K562 (cell line): ENCODE measurements around the gene AQP2. TPM values are rescaled to one million over a fixed set of nuclear protein-coding genes. Genes with fewer than 3 reads are reported as not detected.

Experiments
- ADNP ChIP-seq: fragments of 200-800 bp; sonication (Bioruptor generic); IDR thresholded peaks from 2 replicates; pipeline ENCODE4 v1.6.1; 2016; ENCODE audit warnings: missing genetic modification characterization, missing compliant biosample characterization
- CXXC5 ChIP-seq: fragments of 250-450 bp; sonication (Bioruptor Pico); IDR thresholded peaks from 2 replicates; pipeline ENCODE4 v1.8.0; 2022; ENCODE audit warnings: inconsistent platforms, mild to moderate bottlenecking, moderate library complexity
- DIDO1 ChIP-seq: fragments of 450-650 bp; IDR thresholded peaks from 2 replicates; pipeline ENCODE4 v1.6.1; 2016; ENCODE audit warnings: low read depth, missing biosample characterization, missing genetic modification characterization
- ELF1 ChIP-seq: fragments of 200-800 bp; sonication (Bioruptor generic); IDR thresholded peaks from 2 replicates; pipeline ENCODE4 v1.6.1; 2016; ENCODE audit warnings: missing genetic modification characterization, missing compliant biosample characterization
- ETS1 ChIP-seq: conservative IDR thresholded peaks from 2 replicates; pipeline ENCODE4 v1.6.1; 2011; ENCODE audit warnings: low read depth, mild to moderate bottlenecking, low read length; ENCODE audit not compliant: control insufficient read depth
- ETS2 ChIP-seq: IDR thresholded peaks from 2 replicates; pipeline ENCODE4 v1.6.1; 2016; ENCODE audit warnings: borderline replicate concordance, missing genetic modification characterization, mild to moderate bottlenecking, moderate library complexity, missing compliant biosample characterization; ENCODE audit not compliant: poor library complexity, severe bottlenecking
- HCFC1 ChIP-seq: IDR thresholded peaks from 2 replicates; pipeline ENCODE4 v1.6.1; 2012; ENCODE audit warnings: low read depth, low read length, improper control_type of control experiment
- HDAC8 ChIP-seq: fragments of 450-650 bp; IDR thresholded peaks from 2 replicates; pipeline ENCODE4 v1.6.1; 2016; ENCODE audit warnings: mild to moderate bottlenecking, missing genetic modification characterization, moderate library complexity, missing compliant biosample characterization
- IRF2 ChIP-seq: sonication (generic); formaldehyde crosslinking; IDR thresholded peaks from 2 replicates; pipeline ENCODE4 v1.8.1; 2022; ENCODE audit warnings: mild to moderate bottlenecking, missing genetic modification reagents
- LARP7 ChIP-seq: fragments of 450-650 bp; IDR thresholded peaks from 2 replicates; pipeline ENCODE4 v1.6.1; 2016
- MAFG ChIP-seq: fragments of 450-650 bp; conservative IDR thresholded peaks from 2 replicates; pipeline ENCODE4 v1.6.1; 2016; ENCODE audit warnings: missing genetic modification characterization, missing compliant biosample characterization
- MED1 ChIP-seq: sonication (generic); formaldehyde crosslinking; IDR thresholded peaks from 2 replicates; pipeline ENCODE4 v1.8.1; 2023; ENCODE audit warnings: missing genetic modification reagents, borderline replicate concordance
- MYBL2 ChIP-seq, 2 experiments: fragments of 450-650 bp in 1 of 2; sonication (generic) in 1 of 2; formaldehyde crosslinking in 1 of 2; IDR thresholded peaks; 2 replicates each; pipeline versions ENCODE4 v1.6.1 to v1.8.1; 2017 to 2022; ENCODE audit warnings: borderline replicate concordance in 1 of 2, inconsistent platforms in 1 of 2, low read depth in 1 of 2, mild to moderate bottlenecking in 1 of 2, missing genetic modification reagents in 1 of 2, moderate library complexity in 1 of 2
- NCOR1 ChIP-seq: fragments of 450-650 bp; IDR thresholded peaks from 2 replicates; pipeline ENCODE4 v1.6.1; 2016; ENCODE audit warnings: mild to moderate bottlenecking, moderate library complexity
- POLR2AphosphoS2 ChIP-seq: IDR thresholded peaks from 2 replicates; pipeline ENCODE4 v1.6.1; 2012; ENCODE audit warnings: low read length, improper control_type of control experiment
- RCOR1 ChIP-seq, 2 experiments: IDR thresholded peaks; 2 replicates each; pipeline ENCODE4 v1.6.1; 2012; ENCODE audit warnings: low read depth in 2 of 2, low read length in 2 of 2, borderline replicate concordance in 1 of 2, improper control_type of control experiment in 1 of 2
- RERE ChIP-seq: sonication (generic); formaldehyde crosslinking; IDR thresholded peaks from 2 replicates; pipeline ENCODE4 v1.8.0; 2023; ENCODE audit warnings: missing genetic modification reagents, mild to moderate bottlenecking, borderline replicate concordance
- SMARCB1 ChIP-seq: IDR thresholded peaks from 2 replicates; pipeline ENCODE4 v1.6.1; 2011; ENCODE audit warnings: improper control_type of control experiment, low read depth; ENCODE audit not compliant: insufficient read length
- SMC3 ChIP-seq: conservative IDR thresholded peaks from 2 replicates; pipeline ENCODE4 v1.6.1; 2011; ENCODE audit warnings: low read depth, low read length, improper control_type of control experiment; ENCODE audit not compliant: insufficient read depth
- U2AF1 ChIP-seq: fragments of 200-400 bp; formaldehyde crosslinking; optimal IDR thresholded peaks from 2 replicates; pipeline ENCODE3; 2017; ENCODE audit warnings: mild to moderate bottlenecking, low read depth, low read length, moderate library complexity
- ZNF12 ChIP-seq: sonication (generic); formaldehyde crosslinking; IDR thresholded peaks from 2 replicates; pipeline ENCODE4 v1.4.0; 2020; ENCODE audit warnings: mild to moderate bottlenecking, missing genetic modification reagents
- ZNF239 ChIP-seq: fragments of 250-450 bp; sonication (Bioruptor Pico); IDR thresholded peaks from 2 replicates; pipeline ENCODE4 v1.4.0; 2020; ENCODE audit warnings: mild to moderate bottlenecking
- ZNF699 ChIP-seq: fragments of 250-450 bp; sonication (Bioruptor Pico); IDR thresholded peaks from 2 replicates; pipeline ENCODE4 v1.8.0; 2021; ENCODE audit warnings: mild to moderate bottlenecking, moderate library complexity; ENCODE audit not compliant: insufficient replicate concordance
- polyA plus RNA-seq, 8 experiments: library from polyadenylated mRNA; depleted of rRNA in 4 of 8; stranded (reverse) in 5 of 8; unstranded in 3 of 8; fragments of >200 nt; fragmentation: Nextera tagmentation in 2 of 8; fragmentation: Illumina TruSeq in 1 of 8; extraction: Ambion mirVana in 2 of 8; extraction: Trizol in 1 of 8; gene quantifications; 2 replicates each; pipeline versions ENCODE4 v1.2.1 to v1.2.3, GENCODE V29; 2011 to 2014; ENCODE audit warnings: inconsistent platforms in 1 of 8, missing spikeins in 1 of 8
- total RNA-seq, 7 experiments: library from RNA; depleted of rRNA in 6 of 7; stranded (reverse); fragments of >200 nt in 6 of 7; fragmentation: Illumina TruSeq in 2 of 7; extraction: Trizol in 2 of 7; gene quantifications; 2 replicates each; pipeline versions ENCODE4 v1.2.1 to v1.2.3, GENCODE V29; 2011 to 2021; ENCODE audit warnings: low replicate concordance in 1 of 7

The AQP2 gene
- total and polyA plus RNA-seq, 9 of the 15 experiments (the other 6 are each of a cell fraction or from before 2014, with no cell fraction given): not detected

- TF ChIP-seq NCOR1: no peak
- TF ChIP-seq MYBL2 (IDR thresholded peaks at IDR 0.05; ENCODE audit: low read depth): no peak
- TF ChIP-seq MYBL2 (CRISPR knock-in tag; IDR thresholded peaks at IDR 0.05; ENCODE audit: borderline replicate concordance): no peak
- peak in 1 of 2 experiments; percentile 87; a peak in 2 of 4 replicates for TF ChIP-seq RCOR1 (IDR thresholded peaks at IDR 0.05; ENCODE audit: borderline replicate concordance in 1 of 2, low read depth in 2 of 2, low read length in 2 of 2)
- TF ChIP-seq ZNF12 (CRISPR knock-in tag): no peak
- no peak for TF ChIP-seq ELF1 (tag)
- TF ChIP-seq U2AF1: no peak
- peak; percentile 72 for TF ChIP-seq CXXC5
- no peak for TF ChIP-seq ADNP (tag)
- TF ChIP-seq IRF2 (CRISPR knock-in tag): no peak
- TF ChIP-seq DIDO1 (tag): no peak
- no peak for TF ChIP-seq HDAC8 (tag)
- TF ChIP-seq SMARCB1: no peak
- TF ChIP-seq ETS2: no peak
- no peak; the same call in 1 of the 2 replicates for TF ChIP-seq MAFG (tag)
- no peak for TF ChIP-seq ZNF239 (CRISPR knock-in tag)
- TF ChIP-seq POLR2AphosphoS2: no peak
- TF ChIP-seq SMC3: peak; percentile 60
- no peak for TF ChIP-seq LARP7
- no peak for TF ChIP-seq HCFC1
- TF ChIP-seq ETS1: peak; percentile 60; the same call in 1 of the 2 replicates
- no peak for TF ChIP-seq RERE (CRISPR knock-in tag)
- no peak for TF ChIP-seq MED1
- TF ChIP-seq ZNF699: no peak
Observed at GRCh38 chr12:49945394-49946080, 5.0 kb upstream of the AQP2 start (continued).
